Neural cell (in vitro differentiated cells): Measurements from ENCODE around the gene IPO13. TPM values are rescaled to one million over a fixed set of nuclear protein-coding genes. Genes with fewer than 3 reads are reported as not detected.

ENCODE experiments used
- H2AFZ ChIP-seq: fragments of 200-600, 300-800 bp; sonication (generic), shearing (Covaris generic); 2 replicates; pipeline ENCODE4 v1.6.0; 2014; ENCODE audit warnings: low read depth, mild to moderate bottlenecking, antibody characterized with exemption, low read length, moderate library complexity
- H3F3A ChIP-seq: fragments of 200-600 bp; shearing (Covaris generic); 2 replicates; pipeline ENCODE4 v1.6.1; 2016; ENCODE audit warnings: mild to moderate bottlenecking, moderate library complexity, mixed read lengths, antibody characterized with exemption, low read length; ENCODE audit not compliant: insufficient read depth, poor library complexity, severe bottlenecking
- H3K27ac ChIP-seq: fragments of 200-600, 300-800 bp; sonication (generic), shearing (Covaris generic); 2 replicates; pipeline ENCODE4 v1.5.1; 2014; ENCODE audit warnings: mild to moderate bottlenecking, low read length, moderate library complexity
- H3K27me3 ChIP-seq: fragments of 300-800, 200-600 bp; sonication (generic), shearing (Covaris generic); 2 replicates; pipeline ENCODE4 v1.6.0; 2014; ENCODE audit warnings: mild to moderate bottlenecking, low read depth, low read length, moderate library complexity; ENCODE audit not compliant: insufficient read depth
- H3K36me3 ChIP-seq: fragments of 300-800, 200-600 bp; sonication (generic), shearing (Covaris generic); 2 replicates; pipeline ENCODE4 v1.5.1; 2014; ENCODE audit warnings: mild to moderate bottlenecking, antibody characterized with exemption, low read length, moderate library complexity; ENCODE audit not compliant: insufficient read depth
- H3K4me2 ChIP-seq: fragments of 300-800, 200-600 bp; sonication (generic), shearing (Covaris generic); 2 replicates; pipeline ENCODE4 v1.6.0; 2014; ENCODE audit warnings: mild to moderate bottlenecking, low read length
- H3K4me3 ChIP-seq: fragments of 300-800, 200-600 bp; sonication (generic), shearing (Covaris generic); 2 replicates; pipeline ENCODE4 v1.5.1; 2014; ENCODE audit warnings: mild to moderate bottlenecking, low read length, moderate library complexity
- H3K79me2 ChIP-seq: fragments of 200-600 bp; shearing (Covaris generic); replicated peaks from 2 replicates; pipeline ENCODE4 v1.6.0; 2014; ENCODE audit warnings: mild to moderate bottlenecking, low read length, moderate library complexity; ENCODE audit not compliant: insufficient read depth
- H3K9ac ChIP-seq: fragments of 300-800, 200-600 bp; sonication (generic), shearing (Covaris generic); 2 replicates; pipeline ENCODE4 v1.6.1; 2016; ENCODE audit warnings: mild to moderate bottlenecking, low read length, mixed read lengths
- H3K9me2 ChIP-seq: fragments of 200-600 bp; shearing (Covaris generic); 2 replicates; pipeline ENCODE4 v1.6.1; 2016; ENCODE audit warnings: mild to moderate bottlenecking, low read length, mixed read lengths; ENCODE audit not compliant: insufficient read depth
- H3K9me3 ChIP-seq: fragments of 200-600, 300-800 bp; sonication (generic), shearing (Covaris generic); 2 replicates; pipeline ENCODE4 v1.6.1; 2016; ENCODE audit warnings: mild to moderate bottlenecking, mixed run types, low read length, moderate library complexity, mixed read lengths
- H4K20me1 ChIP-seq: fragments of 200-600 bp; shearing (Covaris generic); 2 replicates; pipeline ENCODE4 v1.6.1; 2016; ENCODE audit warnings: mild to moderate bottlenecking, mixed run types; ENCODE audit not compliant: insufficient read depth
- EP300 ChIP-seq: fragments of 450-650 bp; conservative IDR thresholded peaks from 2 replicates; pipeline ENCODE4 v1.6.1; 2014; ENCODE audit warnings: antibody characterized with exemption, mild to moderate bottlenecking, moderate library complexity; ENCODE audit not compliant: poor library complexity, severe bottlenecking
- EZH2 ChIP-seq: fragments of 200-600, 300-800 bp; shearing (Covaris generic), sonication (generic); IDR thresholded peaks from 2 replicates; pipeline ENCODE4 v1.6.1; 2014; ENCODE audit warnings: antibody characterized with exemption, low read length, borderline replicate concordance, mild to moderate bottlenecking; ENCODE audit not compliant: insufficient read depth, poor library complexity, severe bottlenecking
- MXI1 ChIP-seq: fragments of 450-650 bp; conservative IDR thresholded peaks from 2 replicates; pipeline ENCODE4 v1.6.1; 2014; ENCODE audit warnings: antibody characterized with exemption, mild to moderate bottlenecking; ENCODE audit not compliant: poor library complexity, severe bottlenecking
- POLR2AphosphoS5 ChIP-seq: IDR thresholded peaks from 2 replicates; pipeline ENCODE4 v1.6.1; 2012
- RAD21 ChIP-seq: fragments of 450-650 bp; conservative IDR thresholded peaks from 2 replicates; pipeline ENCODE4 v1.6.1; 2014; ENCODE audit warnings: antibody characterized with exemption, mild to moderate bottlenecking, moderate library complexity
- REST ChIP-seq: IDR thresholded peaks from 2 replicates; pipeline ENCODE4 v1.6.1; 2012; ENCODE audit warnings: borderline replicate concordance
- SMC3 ChIP-seq: fragments of 450-650 bp; conservative IDR thresholded peaks from 2 replicates; pipeline ENCODE4 v1.6.1; 2014; ENCODE audit warnings: antibody characterized with exemption, mild to moderate bottlenecking, moderate library complexity; ENCODE audit not compliant: poor library complexity
- TAF1 ChIP-seq: IDR thresholded peaks from 2 replicates; pipeline ENCODE4 v1.6.1; 2012; ENCODE audit warnings: low read depth
- polyA plus RNA-seq: library from polyadenylated mRNA; depleted of rRNA; stranded (reverse); fragments of >200 nt; gene quantifications from 2 replicates; pipeline ENCODE4 v1.2.3, GENCODE V29; 2014
- TF ChIP-seq, protein P1 (sequence below): fragments of 450-650 bp; IDR thresholded peaks from 2 replicates; pipeline ENCODE4 v1.5.1; 2014; ENCODE audit warnings: antibody characterized with exemption, mild to moderate bottlenecking, moderate library complexity; ENCODE audit not compliant: poor library complexity, severe bottlenecking

IPO13 gene
- polyA plus RNA-seq, 1 donor from 2014 or later = 29.8 TPM

DNA sequence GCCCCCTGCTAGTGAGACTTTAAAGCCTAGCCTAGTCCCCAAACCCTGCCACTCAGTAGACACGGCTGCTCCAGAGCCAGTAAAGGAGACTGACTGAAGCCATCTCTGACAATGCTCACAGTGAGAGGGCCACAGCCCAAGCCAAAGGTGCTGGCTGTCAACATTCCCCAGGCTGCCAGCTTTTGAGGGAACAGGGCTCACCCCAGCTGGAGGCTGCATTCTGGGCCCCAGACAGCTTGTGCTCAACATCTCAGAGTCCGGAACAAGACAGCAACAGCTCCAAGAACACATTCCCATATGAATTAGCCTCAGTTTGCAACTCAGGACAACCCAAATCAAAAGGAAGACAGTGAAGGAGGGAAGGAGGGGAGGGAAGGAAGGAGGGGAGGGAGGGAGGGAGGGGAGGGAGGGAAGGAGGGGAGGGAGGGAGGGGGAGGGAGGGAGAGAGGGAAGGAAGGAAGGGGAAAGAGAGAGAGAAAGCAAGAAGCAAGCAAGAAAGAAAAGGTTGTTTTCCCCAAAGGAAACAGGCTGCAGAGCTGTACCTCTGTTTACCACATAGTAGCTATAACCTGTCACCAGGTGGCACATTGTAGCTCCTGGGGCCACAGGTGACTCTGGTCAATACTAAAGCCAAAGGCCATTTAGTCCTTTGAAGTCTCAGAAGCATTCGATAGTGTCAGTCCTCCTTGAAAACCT lies 7.7 kb upstream of the IPO13 start:
- Histone ChIP-seq H3K4me2 (no peak overlapping the region), H3K9me3 (no peaks in the 10 kb centered on the region), H3K27ac (no peak overlapping the region), H3K4me3 (no peak overlapping the region), H3F3A (no peaks in the 10 kb centered on the region), H3K27me3 (peaks cover 20% of the 10 kb centered on the region), H2AFZ (no peak overlapping the region), H3K9ac (no peak overlapping the region), H3K79me2 (no peaks in the 10 kb centered on the region), H3K9me2 (no peaks in the 10 kb centered on the region), H4K20me1 (no peaks in the 10 kb centered on the region), H3K36me3 (no peaks in the 10 kb centered on the region)
- no peak for TF ChIP-seq POLR2AphosphoS5
- TF ChIP-seq REST = no peak
- TF ChIP-seq EZH2 = no peak
- TF ChIP-seq MXI1 = no peak
- TF ChIP-seq RAD21 = no peak
- TF ChIP-seq EP300 = no peak
- TF ChIP-seq, protein P1, sequence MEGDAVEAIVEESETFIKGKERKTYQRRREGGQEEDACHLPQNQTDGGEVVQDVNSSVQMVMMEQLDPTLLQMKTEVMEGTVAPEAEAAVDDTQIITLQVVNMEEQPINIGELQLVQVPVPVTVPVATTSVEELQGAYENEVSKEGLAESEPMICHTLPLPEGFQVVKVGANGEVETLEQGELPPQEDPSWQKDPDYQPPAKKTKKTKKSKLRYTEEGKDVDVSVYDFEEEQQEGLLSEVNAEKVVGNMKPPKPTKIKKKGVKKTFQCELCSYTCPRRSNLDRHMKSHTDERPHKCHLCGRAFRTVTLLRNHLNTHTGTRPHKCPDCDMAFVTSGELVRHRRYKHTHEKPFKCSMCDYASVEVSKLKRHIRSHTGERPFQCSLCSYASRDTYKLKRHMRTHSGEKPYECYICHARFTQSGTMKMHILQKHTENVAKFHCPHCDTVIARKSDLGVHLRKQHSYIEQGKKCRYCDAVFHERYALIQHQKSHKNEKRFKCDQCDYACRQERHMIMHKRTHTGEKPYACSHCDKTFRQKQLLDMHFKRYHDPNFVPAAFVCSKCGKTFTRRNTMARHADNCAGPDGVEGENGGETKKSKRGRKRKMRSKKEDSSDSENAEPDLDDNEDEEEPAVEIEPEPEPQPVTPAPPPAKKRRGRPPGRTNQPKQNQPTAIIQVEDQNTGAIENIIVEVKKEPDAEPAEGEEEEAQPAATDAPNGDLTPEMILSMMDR = no peak
- no peak for TF ChIP-seq SMC3
- no peak for TF ChIP-seq TAF1

DNA sequence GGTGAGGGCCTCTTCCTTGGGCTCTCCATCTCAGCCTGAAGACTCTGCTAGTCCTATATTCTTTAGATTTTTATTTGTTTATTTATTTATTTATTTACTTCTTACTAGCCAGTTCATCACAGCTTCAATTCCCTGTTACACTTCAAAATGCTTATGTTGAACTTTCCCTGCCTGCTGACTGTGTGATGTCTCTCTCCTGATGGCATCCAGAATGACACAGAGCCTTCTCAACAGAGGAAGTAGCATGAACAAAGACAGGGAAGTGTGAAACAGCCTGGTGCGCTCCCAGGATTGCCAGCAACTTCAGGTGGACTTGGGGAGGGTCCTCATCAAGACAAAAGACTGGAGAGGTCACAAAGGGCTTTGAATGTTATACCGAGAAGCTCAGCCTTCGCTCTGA lies 4.3 kb upstream of the IPO13 start:
- no peaks in the 10 kb centered on the region for H4K20me1 ChIP-seq
- H3K9ac ChIP-seq = no peak overlapping the region
- peaks cover 6% of the 10 kb centered on the region for H3K79me2 ChIP-seq
- no peaks in the 10 kb centered on the region for H3K9me3 ChIP-seq
- no peak overlapping the region for H3K4me2 ChIP-seq
- H3K9me2 ChIP-seq = no peaks in the 10 kb centered on the region
- H3K36me3 ChIP-seq = no peaks in the 10 kb centered on the region
- H3K4me3 ChIP-seq = no peak overlapping the region
- no peak overlapping the region for H2AFZ ChIP-seq
- TF ChIP-seq MXI1 = no peak
- TF ChIP-seq RAD21 = no peak
- no peak for TF ChIP-seq POLR2AphosphoS5
- TF ChIP-seq, protein P1 = no peak
- TF ChIP-seq TAF1 = no peak
- no peak for TF ChIP-seq EZH2
- no peak for TF ChIP-seq SMC3
- no peak for TF ChIP-seq EP300
- no peak for TF ChIP-seq REST
- no peak overlapping the region for H3K27ac ChIP-seq
- H3K27me3 ChIP-seq = no peaks in the 10 kb centered on the region
- H3F3A ChIP-seq = no peaks in the 10 kb centered on the region
